Stimulated activated CD8-positive, alpha-beta memory T cell treated with anti-CD3 and anti-CD28 coated beads, Interleukin-12 subunit alpha, Interleukin-12 subunit beta, amount 100 ng/mL, for 24 hours (primary cell): Measurements from ENCODE around the gene FGD4.

Experiments
- DNase-seq: peaks from one replicate; pipeline ENCODE4 v3.0.0-alpha.2; 2020; ENCODE audit errors: extremely low read depth

Gene FGD4

GRCh38 chr12:32606443-32606842 lies 207.1 kb downstream of the FGD4 start:
- no peak for DNase-seq

- no peak for DNase-seq
Observed at GRCh38 chr12:32609966-32610365, 210.6 kb downstream of the FGD4 start.

- DNase-seq: no peak
Observed at GRCh38 chr12:32611986-32612385, 212.6 kb downstream of the FGD4 start.

- DNase-seq: no peak
Observed at GRCh38 chr12:32612658-32613614, 213.6 kb downstream of the FGD4 start.

GRCh38 chr12:32615441-32615840 lies 216.1 kb downstream of the FGD4 start:
- no peak for DNase-seq

GRCh38 chr12:32617534-32617933 lies 218.2 kb downstream of the FGD4 start:
- no peak for DNase-seq

GRCh38 chr12:32618115-32618514 lies 218.8 kb downstream of the FGD4 start:
- no peak for DNase-seq

- no peak for DNase-seq
Observed at GRCh38 chr12:32627976-32628375, 228.6 kb downstream of the FGD4 start.

- no peak for DNase-seq
Observed at GRCh38 chr12:32641287-32641901, 242.0 kb downstream of the FGD4 start.

- no peak for DNase-seq
Observed at GRCh38 chr12:32644431-32644830, 245.1 kb downstream of the FGD4 start.

- no peak for DNase-seq
Observed at GRCh38 chr12:32647275-32647674, 247.9 kb downstream of the FGD4 start.

GRCh38 chr12:32650508-32650907 lies 251.2 kb downstream of the FGD4 start:
- DNase-seq: no peak

GRCh38 chr12:32651151-32651955 lies 252.0 kb downstream of the FGD4 start:
- no peak for DNase-seq

- DNase-seq: no peak
Observed at GRCh38 chr12:32651956-32652210, 252.5 kb downstream of the FGD4 start.

GRCh38 chr12:32659908-32660440 lies 260.6 kb downstream of the FGD4 start:
- no peak for DNase-seq

- no peak for DNase-seq
Observed at GRCh38 chr12:32661706-32662105, 262.3 kb downstream of the FGD4 start.

GRCh38 chr12:32662665-32663064 lies 263.3 kb downstream of the FGD4 start:
- no peak for DNase-seq

GRCh38 chr12:32666018-32666417 lies 266.7 kb downstream of the FGD4 start:
- DNase-seq: no peak

GRCh38 chr12:32669584-32669983 lies 270.2 kb downstream of the FGD4 start:
- DNase-seq: no peak

- no peak for DNase-seq
Observed at GRCh38 chr12:32671930-32672780, 272.8 kb downstream of the FGD4 start.
